ENCODE data around the gene UBE2Q2.

Gene UBE2Q2

GRCh38 chr15:75928680-75929608, 85.7 kb downstream of the UBE2Q2 start:
- DNase-seq = no peak

GRCh38 chr15:75929799-75930565, 86.7 kb downstream of the UBE2Q2 start:
- DNase-seq = no peak

DNA sequence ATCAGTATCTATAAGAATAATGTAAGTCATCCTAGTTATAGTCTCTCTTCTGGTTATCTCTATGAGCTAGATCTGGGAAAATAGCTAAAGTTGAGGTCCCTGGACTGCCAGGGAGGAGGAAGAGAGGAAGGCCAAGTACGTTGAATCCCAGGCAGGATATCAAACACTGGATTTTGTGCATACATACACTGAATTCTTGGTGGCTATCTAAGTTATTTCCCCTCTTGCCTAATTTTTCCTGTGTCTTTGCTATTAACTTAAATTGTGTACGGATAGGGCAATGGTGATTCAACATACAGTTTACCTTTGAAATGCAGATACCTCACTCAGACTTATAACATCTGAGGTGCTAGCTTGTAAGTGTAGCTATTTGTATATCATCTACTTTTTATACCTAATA, 87.6 kb downstream of the UBE2Q2 start:
- DNase-seq = no peak

GRCh38 chr15:75942464-75942863, 99.2 kb downstream of the UBE2Q2 start:
- no peak for DNase-seq

- DNase-seq = no peak
Measured at GRCh38 chr15:75943246-75943645, 100.0 kb downstream of the UBE2Q2 start.

GRCh38 chr15:75943713-75944215, 100.5 kb downstream of the UBE2Q2 start:
- no peak for DNase-seq

GRCh38 chr15:75945953-75946352, 102.7 kb downstream of the UBE2Q2 start:
- no peak for DNase-seq

- DNase-seq = no peak
Measured at GRCh38 chr15:75947092-75947491, 103.8 kb downstream of the UBE2Q2 start.

DNA sequence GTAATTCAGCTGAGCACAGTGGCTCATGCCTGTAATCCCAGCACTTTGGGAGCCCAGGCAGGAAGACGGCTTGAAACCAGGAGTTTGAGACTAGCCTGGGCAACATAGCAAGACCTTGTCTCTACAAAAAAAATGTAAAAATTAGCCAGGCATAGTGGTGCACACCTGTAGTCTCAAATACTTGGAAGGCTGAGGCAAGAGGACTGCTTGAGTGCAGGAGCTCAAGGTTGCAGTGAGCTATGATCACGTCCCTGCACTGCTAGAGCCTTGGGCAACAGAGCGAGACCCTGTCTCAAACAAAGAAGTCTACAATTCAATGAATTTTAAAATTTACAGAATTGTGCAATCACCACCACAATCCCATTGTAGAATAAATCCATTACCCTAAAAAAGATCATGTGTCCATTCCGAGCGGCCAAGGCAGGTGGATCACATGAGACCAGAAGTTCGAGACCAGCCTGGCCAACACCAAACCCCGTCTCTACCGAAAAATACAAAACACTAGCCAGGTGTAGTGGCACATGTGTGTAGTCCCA, 105.6 kb downstream of the UBE2Q2 start:
- no peak for DNase-seq

Data from stimulated activated naive CD4-positive, alpha-beta T cell (primary cell).